PFSK-1 (cell line): ENCODE measurements around the gene FUBP1.

Source experiments
- FOXP2 ChIP-seq: optimal IDR thresholded peaks from 2 replicates; pipeline ENCODE3; 2011; ENCODE audit warnings: borderline replicate concordance, control low read depth, inconsistent platforms; ENCODE audit not compliant: insufficient read depth; ENCODE audit errors: extremely low read length, extremely low read depth
- POLR2AphosphoS5 ChIP-seq: IDR thresholded peaks from 2 replicates; pipeline ENCODE4 v1.6.1; 2012; ENCODE audit warnings: low read depth, mild to moderate bottlenecking, control low read depth, low read length, moderate library complexity
- SIN3A ChIP-seq: IDR thresholded peaks from 2 replicates; pipeline ENCODE4 v1.6.1; 2012; ENCODE audit warnings: mild to moderate bottlenecking, low read length, moderate library complexity, borderline replicate concordance; ENCODE audit not compliant: insufficient read depth
- TAF1 ChIP-seq: IDR thresholded peaks from 2 replicates; pipeline ENCODE4 v1.6.1; 2012; ENCODE audit warnings: low read length, control low read depth, borderline replicate concordance; ENCODE audit not compliant: insufficient read depth
- TF ChIP-seq, protein P1 (sequence below), 2 experiments: IDR thresholded peaks; 2 replicates each; pipeline versions ENCODE4 v1.6.1 to v1.8.0; 2011 to 2012; ENCODE audit warnings: low read depth in 2 of 2, low read length in 2 of 2, control low read depth in 1 of 2, inconsistent platforms in 1 of 2, mild to moderate bottlenecking in 1 of 2, moderate library complexity in 1 of 2; ENCODE audit not compliant: insufficient read depth in 1 of 2

Gene FUBP1

DNA sequence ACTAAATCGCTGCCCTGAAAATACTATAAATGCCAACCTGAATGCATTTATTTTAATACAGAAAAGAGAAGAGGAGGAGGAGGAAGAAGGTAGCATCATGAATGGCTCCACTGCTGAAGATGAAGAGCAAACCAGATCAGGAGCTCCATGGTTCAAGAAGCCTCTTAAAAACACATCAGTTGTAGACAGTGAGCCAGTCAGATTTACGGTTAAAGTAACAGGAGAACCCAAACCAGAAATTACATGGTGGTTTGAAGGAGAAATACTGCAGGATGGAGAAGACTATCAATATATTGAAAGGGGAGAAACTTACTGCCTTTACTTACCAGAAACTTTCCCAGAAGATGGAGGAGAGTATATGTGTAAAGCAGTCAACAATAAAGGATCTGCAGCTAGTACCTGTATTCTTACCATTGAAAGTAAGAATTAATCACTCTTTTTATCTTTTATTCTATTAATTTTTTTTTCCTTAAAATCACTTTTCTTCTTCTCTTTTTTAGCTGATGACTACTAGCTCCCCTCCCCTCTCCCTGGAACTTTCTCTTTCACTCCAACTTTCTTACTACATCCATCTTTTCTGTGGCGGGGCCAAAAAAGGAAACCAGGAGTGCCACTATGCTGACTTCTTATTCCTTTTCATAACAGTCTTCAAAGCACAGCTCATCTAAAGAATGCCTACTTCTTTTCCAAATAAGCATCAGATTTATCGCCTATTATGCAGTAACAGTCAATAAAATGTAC is 36.3 kb downstream of the FUBP1 start:
- TF ChIP-seq FOXP2 (no peak), SIN3A (no peak), TAF1 (no peak), POLR2AphosphoS5 (no peak; the same call in 1 of the 2 replicates)
- TF ChIP-seq, protein P1, sequence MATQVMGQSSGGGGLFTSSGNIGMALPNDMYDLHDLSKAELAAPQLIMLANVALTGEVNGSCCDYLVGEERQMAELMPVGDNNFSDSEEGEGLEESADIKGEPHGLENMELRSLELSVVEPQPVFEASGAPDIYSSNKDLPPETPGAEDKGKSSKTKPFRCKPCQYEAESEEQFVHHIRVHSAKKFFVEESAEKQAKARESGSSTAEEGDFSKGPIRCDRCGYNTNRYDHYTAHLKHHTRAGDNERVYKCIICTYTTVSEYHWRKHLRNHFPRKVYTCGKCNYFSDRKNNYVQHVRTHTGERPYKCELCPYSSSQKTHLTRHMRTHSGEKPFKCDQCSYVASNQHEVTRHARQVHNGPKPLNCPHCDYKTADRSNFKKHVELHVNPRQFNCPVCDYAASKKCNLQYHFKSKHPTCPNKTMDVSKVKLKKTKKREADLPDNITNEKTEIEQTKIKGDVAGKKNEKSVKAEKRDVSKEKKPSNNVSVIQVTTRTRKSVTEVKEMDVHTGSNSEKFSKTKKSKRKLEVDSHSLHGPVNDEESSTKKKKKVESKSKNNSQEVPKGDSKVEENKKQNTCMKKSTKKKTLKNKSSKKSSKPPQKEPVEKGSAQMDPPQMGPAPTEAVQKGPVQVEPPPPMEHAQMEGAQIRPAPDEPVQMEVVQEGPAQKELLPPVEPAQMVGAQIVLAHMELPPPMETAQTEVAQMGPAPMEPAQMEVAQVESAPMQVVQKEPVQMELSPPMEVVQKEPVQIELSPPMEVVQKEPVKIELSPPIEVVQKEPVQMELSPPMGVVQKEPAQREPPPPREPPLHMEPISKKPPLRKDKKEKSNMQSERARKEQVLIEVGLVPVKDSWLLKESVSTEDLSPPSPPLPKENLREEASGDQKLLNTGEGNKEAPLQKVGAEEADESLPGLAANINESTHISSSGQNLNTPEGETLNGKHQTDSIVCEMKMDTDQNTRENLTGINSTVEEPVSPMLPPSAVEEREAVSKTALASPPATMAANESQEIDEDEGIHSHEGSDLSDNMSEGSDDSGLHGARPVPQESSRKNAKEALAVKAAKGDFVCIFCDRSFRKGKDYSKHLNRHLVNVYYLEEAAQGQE (IDR thresholded peaks at IDR 0.05; ENCODE audit: insufficient read depth in 1 of 2, low read depth in 2 of 2, low read length in 2 of 2), result no peak

DNA sequence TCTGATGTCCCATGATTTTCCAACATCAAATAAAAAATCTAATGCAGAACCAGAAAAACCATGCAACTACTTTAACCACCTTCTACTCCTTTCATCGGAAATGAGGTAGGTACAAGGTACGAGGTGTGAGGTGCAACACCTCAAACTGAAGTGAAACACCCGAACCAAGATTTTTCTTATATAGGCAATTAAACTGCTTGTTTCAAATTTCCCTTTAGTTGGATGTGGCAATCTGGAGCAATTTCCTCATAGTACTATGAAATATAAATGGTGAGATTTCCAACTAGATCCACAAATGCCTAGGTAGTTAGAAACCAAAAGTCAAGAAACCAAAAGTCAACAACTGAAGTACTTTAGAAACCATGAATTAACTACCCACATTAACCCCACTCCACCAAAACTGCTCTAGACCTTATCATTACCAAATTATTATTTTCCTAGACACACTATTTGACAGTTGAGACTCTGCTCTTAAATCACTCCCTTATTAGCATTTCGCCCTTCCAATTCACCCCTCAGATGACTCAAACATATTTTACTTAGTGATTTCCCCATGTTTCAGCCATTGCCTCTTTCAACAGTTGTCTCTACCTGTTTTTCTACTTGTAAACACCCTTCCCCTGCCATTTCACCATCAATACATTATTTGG is 37.8 kb downstream of the FUBP1 start:
- TF ChIP-seq POLR2AphosphoS5, result no peak
- no peak for TF ChIP-seq FOXP2
- TF ChIP-seq SIN3A, result no peak
- TF ChIP-seq TAF1, result no peak

DNA sequence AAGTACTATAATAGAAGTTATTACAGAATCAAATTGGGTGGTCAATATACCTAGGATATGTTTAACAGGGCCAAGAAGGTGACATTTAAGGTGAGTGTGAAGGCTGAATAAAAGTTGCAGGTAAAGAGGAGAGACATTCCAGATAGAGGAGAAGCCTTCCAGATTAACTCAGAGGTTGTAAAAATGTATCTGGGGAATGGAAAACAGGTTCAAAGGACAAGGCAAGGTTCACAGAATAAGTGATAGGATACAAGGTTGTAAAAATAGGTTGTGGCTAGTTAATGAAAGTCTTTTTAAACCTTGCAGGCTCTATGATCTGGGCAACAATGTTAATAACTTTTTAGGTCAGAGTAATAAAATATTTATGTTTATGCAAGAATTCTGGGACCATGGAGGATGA is 40.2 kb downstream of the FUBP1 start:
- no peak for TF ChIP-seq SIN3A
- TF ChIP-seq TAF1, result no peak
- TF ChIP-seq, protein P1 (IDR thresholded peaks at IDR 0.05; ENCODE audit: insufficient read depth in 1 of 2, low read depth in 2 of 2, low read length in 2 of 2), result no peak
- no peak for TF ChIP-seq FOXP2
- TF ChIP-seq POLR2AphosphoS5, result no peak

DNA sequence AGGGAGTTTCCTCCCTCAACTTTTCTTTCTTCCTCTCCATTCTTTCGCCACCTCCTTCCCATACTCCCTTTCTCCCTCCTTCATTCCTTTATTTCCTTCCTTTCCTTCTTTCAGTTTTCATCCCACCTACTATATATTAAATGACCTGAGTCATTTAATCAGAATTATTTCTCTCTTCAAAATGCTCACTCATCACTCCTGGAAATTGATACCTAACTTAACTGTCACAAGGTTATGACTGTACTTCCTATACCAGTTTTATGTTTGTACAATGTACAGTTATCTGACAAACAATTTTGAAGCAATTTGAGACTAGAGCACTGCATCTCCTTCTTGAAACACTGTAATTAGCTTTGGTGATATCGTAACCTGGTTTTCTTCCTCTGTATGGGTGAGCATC is 49.1 kb downstream of the FUBP1 start:
- TF ChIP-seq SIN3A (no peak), FOXP2 (no peak), POLR2AphosphoS5 (no peak), TAF1 (no peak)
- TF ChIP-seq, protein P1 (IDR thresholded peaks at IDR 0.05; ENCODE audit: insufficient read depth in 1 of 2, low read depth in 2 of 2, low read length in 2 of 2), result no peak

DNA sequence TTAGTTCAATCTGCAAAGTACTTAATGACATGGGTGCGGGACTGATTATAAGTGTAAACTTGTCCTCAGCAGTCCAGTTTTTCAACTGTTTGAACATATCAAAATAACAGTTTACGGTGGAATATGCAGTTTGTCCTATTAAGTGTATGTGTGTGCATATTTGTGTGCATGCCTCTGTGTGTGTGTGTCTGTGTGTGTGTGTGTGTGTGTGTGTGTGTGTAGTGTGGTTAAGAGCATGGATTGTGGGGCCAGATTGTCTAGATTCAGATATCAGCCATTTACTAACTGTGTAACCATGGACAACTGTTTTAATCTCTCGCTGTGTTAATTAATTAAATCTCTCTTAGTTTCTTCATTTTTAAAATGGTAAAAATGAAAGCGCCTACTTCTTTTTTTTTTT is 51.5 kb downstream of the FUBP1 start:
- no peak for TF ChIP-seq TAF1
- TF ChIP-seq, protein P1 (IDR thresholded peaks at IDR 0.05; ENCODE audit: insufficient read depth in 1 of 2, low read depth in 2 of 2, low read length in 2 of 2), result no peak
- TF ChIP-seq SIN3A, result no peak
- no peak for TF ChIP-seq FOXP2
- no peak for TF ChIP-seq POLR2AphosphoS5
